ENCODE results near the gene SKOR1. TPM values are rescaled to one million over a fixed set of nuclear protein-coding genes. Genes with fewer than 3 reads are reported as not detected.

Gene SKOR1
- polyA plus RNA-seq, 1 of the 3 experiments (the other 2 are of a cell fraction): 0.26 TPM

DNA sequence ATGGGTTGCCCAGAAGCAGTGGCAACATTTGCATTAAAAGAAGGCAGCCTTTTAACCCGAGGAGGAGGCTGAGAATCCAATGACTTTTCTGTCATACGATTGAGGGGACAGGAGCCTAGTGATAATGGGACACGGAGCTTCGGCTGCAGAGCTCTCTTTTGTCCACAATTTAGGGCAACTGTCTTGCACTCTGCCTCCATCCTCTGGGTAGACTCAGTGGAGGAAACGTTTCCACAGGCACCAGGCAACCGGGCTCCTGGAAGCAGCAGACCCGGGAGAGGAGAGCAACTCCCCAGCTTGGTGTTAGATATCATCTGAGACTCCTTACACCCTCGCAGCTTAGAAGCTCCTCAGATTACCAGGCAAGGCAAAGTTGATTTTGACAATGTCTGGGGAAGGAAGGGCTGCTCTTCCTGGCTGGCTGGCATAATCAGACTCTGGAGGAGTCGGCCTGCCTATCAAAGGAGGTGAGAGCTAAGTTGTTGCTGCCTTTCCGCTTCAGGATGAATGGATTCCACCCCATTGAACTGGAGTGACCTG, 58.0 kb downstream of the SKOR1 start (continued):
- no peak for TF ChIP-seq EZH2phosphoT487 (IDR thresholded peaks at IDR 0.05; ENCODE audit: borderline replicate concordance, low read depth)

DNA sequence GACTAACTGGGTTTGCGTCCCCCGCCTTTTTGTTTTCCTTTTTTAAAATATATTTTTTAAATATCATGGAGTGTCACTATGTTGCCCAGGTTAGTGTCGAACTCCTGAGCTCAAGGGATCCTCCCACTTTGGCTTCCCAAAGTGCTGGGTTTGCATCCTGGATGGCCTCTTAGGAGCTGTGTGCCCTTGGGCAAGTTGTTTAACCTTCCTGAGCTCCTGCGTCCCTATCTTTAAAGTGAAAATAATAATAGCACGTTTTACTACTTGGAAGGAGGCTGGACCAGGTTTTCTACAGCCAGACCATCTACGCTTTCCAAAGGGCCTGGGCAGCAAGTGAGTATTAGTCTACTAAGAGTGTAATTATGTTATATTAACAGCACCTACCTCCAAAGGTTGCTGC, 58.7 kb downstream of the SKOR1 start:
- peak overlapping the region in 1 of 2 experiments; percentile 80; a peak in 2 of 4 replicates for H3K27ac ChIP-seq (ENCODE audit: low read depth in 2 of 2, low read length in 1 of 2)
- H3K4me1 ChIP-seq (ENCODE audit: control insufficient read depth in 1 of 2, insufficient read depth in 2 of 2, low read depth in 1 of 2, low read length in 1 of 2): peaks cover 0 to 6% of the 10 kb centered on the region in 2 experiments; a peak in 2 of 4 replicates
- peak overlapping the region; percentile 45 to 51; a peak in 3 of 4 replicates for H3K4me3 ChIP-seq (ENCODE audit: low read depth in 2 of 2, low read length in 1 of 2)
- no peak for TF ChIP-seq RAD21 (IDR thresholded peaks at IDR 0.05; ENCODE audit: low read length)
- TF ChIP-seq, protein P1, sequence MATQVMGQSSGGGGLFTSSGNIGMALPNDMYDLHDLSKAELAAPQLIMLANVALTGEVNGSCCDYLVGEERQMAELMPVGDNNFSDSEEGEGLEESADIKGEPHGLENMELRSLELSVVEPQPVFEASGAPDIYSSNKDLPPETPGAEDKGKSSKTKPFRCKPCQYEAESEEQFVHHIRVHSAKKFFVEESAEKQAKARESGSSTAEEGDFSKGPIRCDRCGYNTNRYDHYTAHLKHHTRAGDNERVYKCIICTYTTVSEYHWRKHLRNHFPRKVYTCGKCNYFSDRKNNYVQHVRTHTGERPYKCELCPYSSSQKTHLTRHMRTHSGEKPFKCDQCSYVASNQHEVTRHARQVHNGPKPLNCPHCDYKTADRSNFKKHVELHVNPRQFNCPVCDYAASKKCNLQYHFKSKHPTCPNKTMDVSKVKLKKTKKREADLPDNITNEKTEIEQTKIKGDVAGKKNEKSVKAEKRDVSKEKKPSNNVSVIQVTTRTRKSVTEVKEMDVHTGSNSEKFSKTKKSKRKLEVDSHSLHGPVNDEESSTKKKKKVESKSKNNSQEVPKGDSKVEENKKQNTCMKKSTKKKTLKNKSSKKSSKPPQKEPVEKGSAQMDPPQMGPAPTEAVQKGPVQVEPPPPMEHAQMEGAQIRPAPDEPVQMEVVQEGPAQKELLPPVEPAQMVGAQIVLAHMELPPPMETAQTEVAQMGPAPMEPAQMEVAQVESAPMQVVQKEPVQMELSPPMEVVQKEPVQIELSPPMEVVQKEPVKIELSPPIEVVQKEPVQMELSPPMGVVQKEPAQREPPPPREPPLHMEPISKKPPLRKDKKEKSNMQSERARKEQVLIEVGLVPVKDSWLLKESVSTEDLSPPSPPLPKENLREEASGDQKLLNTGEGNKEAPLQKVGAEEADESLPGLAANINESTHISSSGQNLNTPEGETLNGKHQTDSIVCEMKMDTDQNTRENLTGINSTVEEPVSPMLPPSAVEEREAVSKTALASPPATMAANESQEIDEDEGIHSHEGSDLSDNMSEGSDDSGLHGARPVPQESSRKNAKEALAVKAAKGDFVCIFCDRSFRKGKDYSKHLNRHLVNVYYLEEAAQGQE (IDR thresholded peaks at IDR 0.05; ENCODE audit: low read depth, low read length): no peak
- TF ChIP-seq MXI1 (IDR thresholded peaks at IDR 0.05; ENCODE audit: low read depth, low read length): no peak
- no peak for TF ChIP-seq FOXJ3 (CRISPR knock-in tag; IDR thresholded peaks at IDR 0.05)
- no peak for TF ChIP-seq TEAD4 (IDR thresholded peaks at IDR 0.05; ENCODE audit: borderline replicate concordance, insufficient read depth)
- no peak for TF ChIP-seq FOXM1 (IDR thresholded peaks at IDR 0.05; ENCODE audit: low read depth)
- TF ChIP-seq, protein P2, sequence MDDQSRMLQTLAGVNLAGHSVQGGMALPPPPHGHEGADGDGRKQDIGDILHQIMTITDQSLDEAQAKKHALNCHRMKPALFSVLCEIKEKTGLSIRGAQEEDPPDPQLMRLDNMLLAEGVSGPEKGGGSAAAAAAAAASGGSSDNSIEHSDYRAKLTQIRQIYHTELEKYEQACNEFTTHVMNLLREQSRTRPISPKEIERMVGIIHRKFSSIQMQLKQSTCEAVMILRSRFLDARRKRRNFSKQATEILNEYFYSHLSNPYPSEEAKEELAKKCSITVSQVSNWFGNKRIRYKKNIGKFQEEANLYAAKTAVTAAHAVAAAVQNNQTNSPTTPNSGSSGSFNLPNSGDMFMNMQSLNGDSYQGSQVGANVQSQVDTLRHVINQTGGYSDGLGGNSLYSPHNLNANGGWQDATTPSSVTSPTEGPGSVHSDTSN (IDR thresholded peaks at IDR 0.05): no peak
- TF ChIP-seq GABPA (IDR thresholded peaks at IDR 0.05; ENCODE audit: low read depth): no peak
- no peak for TF ChIP-seq EP300 (IDR thresholded peaks at IDR 0.05; ENCODE audit: borderline replicate concordance in 1 of 2, low read depth in 1 of 2, low read length in 1 of 2)
- TF ChIP-seq, protein P3, sequence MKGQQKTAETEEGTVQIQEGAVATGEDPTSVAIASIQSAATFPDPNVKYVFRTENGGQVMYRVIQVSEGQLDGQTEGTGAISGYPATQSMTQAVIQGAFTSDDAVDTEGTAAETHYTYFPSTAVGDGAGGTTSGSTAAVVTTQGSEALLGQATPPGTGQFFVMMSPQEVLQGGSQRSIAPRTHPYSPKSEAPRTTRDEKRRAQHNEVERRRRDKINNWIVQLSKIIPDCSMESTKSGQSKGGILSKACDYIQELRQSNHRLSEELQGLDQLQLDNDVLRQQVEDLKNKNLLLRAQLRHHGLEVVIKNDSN (IDR thresholded peaks at IDR 0.05; ENCODE audit: borderline replicate concordance, low read depth): no peak
- TF ChIP-seq RXRA (IDR thresholded peaks at IDR 0.05; ENCODE audit: borderline replicate concordance, low read depth): no peak
- peak overlapping the region; percentile 80; the same call in 1 of the 2 replicates for H2AFZ ChIP-seq (ENCODE audit: low read depth)
- H3K27me3 ChIP-seq (ENCODE audit: insufficient read depth): no peaks in the 10 kb centered on the region; the same call in 1 of the 2 replicates
- 76% methylated on average over 6 of the region's 6 CpGs for WGBS (ENCODE audit: low lambda C conversion rate)
- DNase-seq: no peak
- CTCF ChIA-PET: interaction anchor here (0.6 to 2.7 kb wide), 4 partner anchors 20 to 327 kb away, joined by 3 to 14 read pairs (median 4); no protein-coding TSS in a partner anchor
- H3F3A ChIP-seq (replicated peaks; ENCODE audit: insufficient read depth): no peaks in the 10 kb centered on the region
- no peaks in the 10 kb centered on the region for H4K20me1 ChIP-seq (ENCODE audit: insufficient read depth)
- peak overlapping the region; percentile 45; the same call in 1 of the 2 replicates for H3K9ac ChIP-seq
- no peaks in the 10 kb centered on the region for H3K9me2 ChIP-seq
- no peaks in the 10 kb centered on the region for H3K36me3 ChIP-seq (replicated peaks in 1 of 2; ENCODE audit: control insufficient read depth in 1 of 2, insufficient read depth in 2 of 2, low read length in 1 of 2)
- H3K4me2 ChIP-seq: peak overlapping the region; percentile 73; the same call in 1 of the 2 replicates
- H3K9me3 ChIP-seq: no peaks in the 10 kb centered on the region
- POLR2A ChIA-PET: no interaction called here
- H3K79me2 ChIP-seq (ENCODE audit: insufficient read depth): no peaks in the 10 kb centered on the region

Small RNA genes lying within 50 kb of the gene (small RNA-seq; reads per million reads assigned to genes)
- 0.19 to 7.8 (median 0.43) reads per million in 7 experiments for gene RNU6-1

Other genes with a start within 250 kb of the SKOR1 start
- not detected in 2 replicates for gene RNU6-1, start 14.5 kb downstream of the SKOR1 start, polyA plus RNA-seq (2012; rRNA removed)
- 9.0 and 9.8 TPM in 2 replicates for gene PIAS1, start 228.8 kb downstream of the SKOR1 start, polyA plus RNA-seq (2012; rRNA removed)